GM11168 (cell line): ENCODE data around the gene LRRC4C.
"Not testable (repeated sequence)": the region's sequence is repeated elsewhere in the genome, so short reads cannot be mapped to it uniquely, and the experiment has no call there.

Experiments
- in situ Hi-C: fragments of 300-500 bp; cut with MboI; formaldehyde crosslinking; loops from one replicate; pipeline ENCODE4 v1.12.0; 2022; ENCODE audit warnings: low sequenced_read_pairs; ENCODE audit not compliant: unreplicated experiment

The LRRC4C gene

GRCh38 chr11:40602866-40603552 is 856.4 kb downstream of the LRRC4C start:
- in situ Hi-C loops: no loop called here

GRCh38 chr11:40597546-40598113 is 861.8 kb downstream of the LRRC4C start:
- in situ Hi-C loops: no loop called here

- in situ Hi-C loops: no loop called here
Measured at GRCh38 chr11:40573254-40573891, 886.1 kb downstream of the LRRC4C start.

- in situ Hi-C loops: no loop called here
Measured at GRCh38 chr11:40569947-40570531, 889.4 kb downstream of the LRRC4C start.

- in situ Hi-C loops: no loop called here
Measured at GRCh38 chr11:40567392-40567791, 892.1 kb downstream of the LRRC4C start.

- in situ Hi-C loops: no loop called here
Measured at GRCh38 chr11:40544162-40544561, 915.3 kb downstream of the LRRC4C start.

GRCh38 chr11:40542821-40543220 is 916.6 kb downstream of the LRRC4C start:
- in situ Hi-C loops: no loop called here

- in situ Hi-C loops: no loop called here
Measured at GRCh38 chr11:40537734-40538133, 921.7 kb downstream of the LRRC4C start.

- in situ Hi-C loops: not testable (repeated sequence)
Measured at GRCh38 chr11:40522080-40522479, 937.4 kb downstream of the LRRC4C start.

GRCh38 chr11:40517122-40517521 is 942.3 kb downstream of the LRRC4C start:
- in situ Hi-C loops: no loop called here

GRCh38 chr11:40514124-40514523 is 945.3 kb downstream of the LRRC4C start:
- in situ Hi-C loops: no loop called here

GRCh38 chr11:40513281-40513680 is 946.2 kb downstream of the LRRC4C start:
- in situ Hi-C loops: no loop called here

- in situ Hi-C loops: no loop called here
Measured at GRCh38 chr11:40508303-40508702, 951.1 kb downstream of the LRRC4C start.

GRCh38 chr11:40506226-40506625 is 953.2 kb downstream of the LRRC4C start:
- in situ Hi-C loops: no loop called here

GRCh38 chr11:40491341-40491740 is 968.1 kb downstream of the LRRC4C start:
- in situ Hi-C loops: no loop called here

- in situ Hi-C loops: no loop called here
Measured at GRCh38 chr11:40467771-40468170, 991.7 kb downstream of the LRRC4C start.

GRCh38 chr11:40445391-40445790 is 1014.1 kb downstream of the LRRC4C start:
- in situ Hi-C loops: no loop called here

- in situ Hi-C loops: no loop called here
Measured at GRCh38 chr11:40444151-40444550, 1015.3 kb downstream of the LRRC4C start.

GRCh38 chr11:40435344-40435743 is 1024.1 kb downstream of the LRRC4C start:
- in situ Hi-C loops: no loop called here

GRCh38 chr11:40434926-40435325 is 1024.5 kb downstream of the LRRC4C start:
- in situ Hi-C loops: no loop called here

GRCh38 chr11:40432358-40432757 is 1027.1 kb downstream of the LRRC4C start:
- in situ Hi-C loops: no loop called here
